MM.1S (cell line): Measurements from ENCODE around the gene GNAI3.

Experiments
- CTCF ChIP-seq: fragments of 300-600 bp; sonication (generic); IDR thresholded peaks from 2 replicates; pipeline ENCODE4 v1.5.1; 2016; ENCODE audit warnings: antibody characterized with exemption, low read length, mixed read lengths
- EZH2 ChIP-seq: fragments of 300-600 bp; sonication (generic); optimal IDR thresholded peaks from 2 replicates; pipeline ENCODE3; 2017; ENCODE audit warnings: low read depth, mild to moderate bottlenecking, antibody characterized with exemption, low read length, mixed read lengths
- EZH2phosphoT487 ChIP-seq: fragments of 300-600 bp; sonication (generic); IDR thresholded peaks from 2 replicates; pipeline ENCODE4 v1.6.1; 2018; ENCODE audit warnings: antibody characterized with exemption, low read length

- TF ChIP-seq CTCF (no peak), EZH2phosphoT487 (no peak), EZH2 (no peak)
Observed at GRCh38 chr1:109625601-109626560, 77.5 kb downstream of the GNAI3 start.
